Measurements from ENCODE around the gene TRAPPC2L. TPM values are rescaled to one million over a fixed set of nuclear protein-coding genes. Genes with fewer than 3 reads are reported as not detected.
A peak's percentile ranks its signal among the peaks of the same experiment; 100 is the strongest.

The TRAPPC2L gene
- total and polyA plus RNA-seq, 2 of the 13 experiments (the other 11 are each of a cell fraction or from before 2014, with no cell fraction given): 96.3 to 107 TPM

- TF ChIP-seq HNF1B (CRISPR knock-in tag; IDR thresholded peaks at IDR 0.05) (no peak), ZNF160 (CRISPR knock-in tag; IDR thresholded peaks at IDR 0.05) (no peak), ZNF318 (CRISPR knock-in tag; IDR thresholded peaks at IDR 0.05) (no peak), YEATS4 (CRISPR knock-in tag; IDR thresholded peaks at IDR 0.05; ENCODE audit: borderline replicate concordance) (no peak), ZNF891 (CRISPR knock-in tag; IDR thresholded peaks at IDR 0.05) (peak; percentile 74; the same call in 1 of the 2 replicates), ZBTB42 (CRISPR knock-in tag; IDR thresholded peaks at IDR 0.05) (no peak), IRX3 (CRISPR knock-in tag; IDR thresholded peaks at IDR 0.05; ENCODE audit: borderline replicate concordance, low read depth) (no peak), KDM4B (CRISPR knock-in tag; IDR thresholded peaks at IDR 0.05) (no peak), SIX4 (CRISPR knock-in tag; IDR thresholded peaks at IDR 0.05) (no peak), SRY (CRISPR knock-in tag; IDR thresholded peaks at IDR 0.05) (no peak), SALL2 (CRISPR knock-in tag; IDR thresholded peaks at IDR 0.05) (0 out of 2 replicates have a peak, but pooled peaks have one; percentile 46), ZIK1 (CRISPR knock-in tag; IDR thresholded peaks at IDR 0.05; ENCODE audit: borderline replicate concordance, low read depth) (no peak), ZZZ3 (CRISPR knock-in tag; IDR thresholded peaks at IDR 0.05; ENCODE audit: borderline replicate concordance) (no peak), ATAD3A (CRISPR knock-in tag; IDR thresholded peaks at IDR 0.05) (no peak), MYNN (CRISPR knock-in tag; IDR thresholded peaks at IDR 0.05; ENCODE audit: low read depth) (no peak), MYC (CRISPR knock-in tag; IDR thresholded peaks at IDR 0.05; ENCODE audit: borderline replicate concordance) (peak; percentile 43; the same call in 1 of the 2 replicates), HNF4G (IDR thresholded peaks at IDR 0.05; ENCODE audit: borderline replicate concordance, low read depth, low read length) (no peak), HNF4G (CRISPR knock-in tag; IDR thresholded peaks at IDR 0.05; ENCODE audit: borderline replicate concordance, low read depth) (no peak), TAF1 (CRISPR knock-in tag; IDR thresholded peaks at IDR 0.05) (no peak), KDM3A (CRISPR knock-in tag; IDR thresholded peaks at IDR 0.05; ENCODE audit: low read depth) (no peak), ZNF615 (CRISPR knock-in tag; IDR thresholded peaks at IDR 0.05; ENCODE audit: borderline replicate concordance) (no peak)
These were observed 40.9 kb upstream of the TRAPPC2L start (continued) for GRCh38 chr16:88815901-88816589.

Data from HepG2 (cell line).